HG02973 (cell line): ENCODE data around the gene ALPP.
"Not testable (repeated sequence)": the region's sequence is repeated elsewhere in the genome, so short reads cannot be mapped to it uniquely, and the experiment has no call there.

Experiments
- ATAC-seq: cut with Tn5 transposase; IDR thresholded peaks from one replicate; pipeline ENCODE4 v1.9.1; 2021; ENCODE audit warnings: moderate library complexity; ENCODE audit not compliant: unreplicated experiment

ALPP gene

GRCh38 chr2:232419245-232420072, 40.9 kb downstream of the ALPP start:
- no peak for ATAC-seq

GRCh38 chr2:232420073-232420454, 41.5 kb downstream of the ALPP start:
- no peak for ATAC-seq

GRCh38 chr2:232420463-232421188, 42.1 kb downstream of the ALPP start:
- ATAC-seq = no peak

DNA sequence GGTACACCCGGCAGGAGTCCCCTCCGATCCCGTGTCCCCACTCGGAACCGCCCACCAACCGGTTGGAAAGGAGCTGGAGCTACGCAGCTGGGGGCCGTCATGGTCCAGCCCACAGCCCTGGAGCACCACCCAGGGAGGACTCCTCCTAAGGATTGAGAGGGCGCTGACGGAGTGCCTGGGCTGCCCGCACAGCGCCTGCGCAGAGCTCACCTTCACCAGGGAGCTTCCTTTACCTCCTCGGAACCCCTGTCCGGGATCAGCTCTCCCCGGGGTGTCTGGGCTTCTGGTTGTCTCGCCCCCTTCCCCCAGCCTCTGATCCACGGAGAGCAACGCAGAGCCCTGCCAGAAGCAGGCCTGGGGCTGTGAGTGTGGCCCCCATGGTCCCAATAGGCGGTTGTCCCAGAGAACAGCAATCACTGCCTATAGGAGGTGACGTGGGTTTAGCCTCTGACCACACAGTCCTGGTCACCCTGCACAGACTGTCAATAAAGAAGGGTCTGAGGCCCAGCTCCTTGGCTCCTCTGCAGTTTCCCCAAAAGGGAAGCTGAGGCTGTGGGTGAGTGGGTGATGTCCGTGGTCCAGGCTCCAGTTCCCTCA, 42.7 kb downstream of the ALPP start:
- no peak for ATAC-seq

DNA sequence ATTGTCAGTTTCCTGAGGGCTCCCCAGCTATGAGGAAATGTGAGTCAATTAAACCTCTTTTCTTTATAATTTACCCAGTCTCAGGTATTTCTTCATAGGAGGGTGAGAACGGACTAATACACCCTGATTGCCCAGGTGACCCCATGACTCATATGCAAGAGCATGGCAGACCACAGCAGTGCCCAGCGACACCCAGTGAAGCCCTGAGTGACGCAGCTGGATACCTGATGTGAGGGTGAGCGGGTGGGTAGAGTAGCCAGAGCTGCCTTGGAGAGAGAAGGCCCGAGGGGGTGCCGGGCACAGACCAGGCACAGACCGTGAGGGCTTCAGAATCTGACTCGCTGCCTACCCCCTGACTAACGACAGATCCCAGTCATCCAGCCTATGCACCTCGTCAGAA, 43.5 kb downstream of the ALPP start:
- ATAC-seq = no peak

DNA sequence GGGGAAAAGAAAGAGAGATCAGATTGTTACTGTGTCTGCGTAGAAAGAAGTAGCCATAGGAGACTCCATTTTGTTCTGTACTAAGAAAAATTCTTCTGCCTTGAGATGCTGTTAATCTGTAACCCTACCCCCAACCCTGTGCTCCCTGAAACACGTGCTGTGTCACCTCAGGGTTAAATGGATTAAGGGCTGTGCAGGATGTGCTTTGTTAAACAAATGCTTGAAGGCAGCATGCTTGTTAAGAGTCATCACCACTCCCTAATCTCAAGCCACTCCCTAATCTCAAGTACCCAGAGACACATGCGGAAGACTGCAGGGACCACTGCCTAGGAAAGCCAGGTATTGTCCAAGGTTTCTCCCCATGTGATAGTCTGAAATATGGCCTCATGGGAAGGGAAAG, 44.4 kb downstream of the ALPP start:
- not testable (repeated sequence) for ATAC-seq

DNA sequence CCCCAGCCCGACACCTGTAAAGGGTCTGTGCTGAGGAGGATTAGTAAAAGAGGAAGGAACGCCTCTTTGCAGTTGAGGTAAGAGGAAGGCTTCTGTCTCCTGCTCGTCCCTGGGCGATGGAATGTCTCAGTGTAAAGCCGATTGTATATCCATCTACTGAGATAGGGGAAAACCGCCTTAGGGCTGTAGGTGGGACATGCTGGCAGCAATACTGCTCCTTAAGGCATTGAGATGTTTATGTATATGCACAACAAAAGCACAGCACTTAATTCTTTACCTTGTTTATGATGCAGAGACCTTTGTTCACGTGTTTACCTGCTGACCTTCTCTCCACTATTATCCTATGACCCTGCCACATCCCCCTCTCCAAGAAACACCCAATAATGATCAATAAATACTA, 44.9 kb downstream of the ALPP start:
- not testable (repeated sequence) for ATAC-seq

- ATAC-seq = no peak
These were observed 53.4 kb downstream of the ALPP start for GRCh38 chr2:232431705-232432590.
